BLaER1 treated with 17β-estradiol and CSF1 and Interleukin-3, amounts not matched to agents 10 nM and 100 nM (cell line): ENCODE measurements around the gene IPO8.

Experiments
- H3K27ac ChIP-seq, 11 experiments: shearing (Covaris generic); formaldehyde crosslinking; 2 replicates each; pipeline ENCODE4 v1.8.1; 2022
- H3K27me3 ChIP-seq, 11 experiments: shearing (Covaris generic); formaldehyde crosslinking; 2 replicates each; pipeline ENCODE4 v1.8.1; 2022
- H3K36me3 ChIP-seq, 11 experiments: shearing (Covaris generic); formaldehyde crosslinking; 2 replicates each; pipeline ENCODE4 v1.8.1; 2022
- H3K4me1 ChIP-seq, 10 experiments: shearing (Covaris generic); formaldehyde crosslinking; 2 replicates each; pipeline ENCODE4 v1.8.1; 2022
- H3K4me2 ChIP-seq, 11 experiments: shearing (Covaris generic); formaldehyde crosslinking; 2 replicates each; pipeline ENCODE4 v1.8.1; 2022
- H3K4me3 ChIP-seq, 10 experiments: shearing (Covaris generic); formaldehyde crosslinking; 2 replicates each; pipeline ENCODE4 v1.8.1; 2022
- H3K9ac ChIP-seq, 11 experiments: shearing (Covaris generic); formaldehyde crosslinking; 2 replicates each; pipeline ENCODE4 v1.8.1; 2022
- H3K9me3 ChIP-seq, 11 experiments: shearing (Covaris generic); formaldehyde crosslinking; replicated peaks in 1 of 11; 2 replicates each; pipeline ENCODE4 v1.8.1; 2022
- H4K20me1 ChIP-seq, 11 experiments: shearing (Covaris generic); formaldehyde crosslinking; 2 replicates each; pipeline ENCODE4 v1.8.1; 2022
- Cebpa-rat ChIP-seq, 11 experiments: shearing (Covaris generic); IDR thresholded peaks; 2 replicates each; pipeline ENCODE4 v1.8.1; 2022

IPO8 gene

GRCh38 chr12:30694412-30695198 lies 1.1 kb downstream of the IPO8 start:
- peak overlapping the region; percentile 89 to 99 (median 93) for H3K9ac ChIP-seq
- TF ChIP-seq Cebpa-rat (IDR thresholded peaks at IDR 0.05) = no peak
- H3K36me3 ChIP-seq = peaks cover 0 to 12% (median 6%) of the 10 kb centered on the region in 11 experiments; a peak in 11 of 22 replicates
- H3K4me2 ChIP-seq = peak overlapping the region; percentile 83 to 94 (median 92)
- H4K20me1 ChIP-seq = peaks cover 0 to 46% (median 21%) of the 10 kb centered on the region in 11 experiments; a peak in 11 of 22 replicates
- H3K4me3 ChIP-seq = peak overlapping the region; percentile 87 to 100 (median 96)
- H3K27ac ChIP-seq = peak overlapping the region; percentile 84 to 94 (median 90)
- no peaks in the 10 kb centered on the region for H3K9me3 ChIP-seq
- no peaks in the 10 kb centered on the region for H3K27me3 ChIP-seq
- H3K4me1 ChIP-seq = peaks cover 22 to 33% (median 28%) of the 10 kb centered on the region in 10 experiments

- H3K9ac ChIP-seq = no peak overlapping the region
- no peak overlapping the region for H3K27ac ChIP-seq
- H3K36me3 ChIP-seq = peaks cover 0 to 26% (median 9%) of the 10 kb centered on the region in 11 experiments; a peak in 11 of 22 replicates
These were observed 3.2 kb downstream of the IPO8 start for GRCh38 chr12:30692470-30692869.

GRCh38 chr12:30691122-30691879 lies 4.4 kb downstream of the IPO8 start:
- H3K4me3 ChIP-seq = no peak overlapping the region
- no peaks in the 10 kb centered on the region for H3K27me3 ChIP-seq
- H3K27ac ChIP-seq = no peak overlapping the region
- H3K36me3 ChIP-seq = peaks cover 1 to 32% (median 12%) of the 10 kb centered on the region in 11 experiments; a peak in 19 of 22 replicates
- H3K9ac ChIP-seq = no peak overlapping the region
- no peaks in the 10 kb centered on the region for H3K9me3 ChIP-seq
- peaks cover 0 to 51% (median 21%) of the 10 kb centered on the region in 11 experiments; a peak in 11 of 22 replicates for H4K20me1 ChIP-seq
- H3K4me2 ChIP-seq = no peak overlapping the region
- TF ChIP-seq Cebpa-rat (IDR thresholded peaks at IDR 0.05) = no peak
- peaks cover 18 to 33% (median 24%) of the 10 kb centered on the region in 10 experiments for H3K4me1 ChIP-seq

More at GRCh38 chr12:30692470-30692869, 3.2 kb downstream of the IPO8 start:
- Histone ChIP-seq H3K27me3 (no peaks in the 10 kb centered on the region), H4K20me1 (peaks cover 0 to 49% (median 21%) of the 10 kb centered on the region in 11 experiments; a peak in 11 of 22 replicates), H3K4me3 (no peak overlapping the region), H3K4me2 (peak overlapping the region in 6 of 11 experiments; percentile 10 to 94 (median 90); a peak in 5 of 22 replicates), H3K4me1 (peaks cover 22 to 33% (median 28%) of the 10 kb centered on the region in 10 experiments), H3K9me3 (no peaks in the 10 kb centered on the region)
- no peak for TF ChIP-seq Cebpa-rat (IDR thresholded peaks at IDR 0.05)

GRCh38 chr12:30687265-30687986 lies 8.2 kb downstream of the IPO8 start:
- Histone ChIP-seq H3K27me3 (no peaks in the 10 kb centered on the region), H3K9me3 (no peaks in the 10 kb centered on the region), H3K4me2 (no peak overlapping the region), H3K4me1 (peaks cover 0 to 10% (median 3%) of the 10 kb centered on the region in 10 experiments; a peak in 4 of 20 replicates), H3K4me3 (no peak overlapping the region), H4K20me1 (peaks cover 0 to 25% (median 7%) of the 10 kb centered on the region in 11 experiments; a peak in 9 of 22 replicates), H3K9ac (no peak overlapping the region), H3K36me3 (peaks cover 29 to 70% (median 47%) of the 10 kb centered on the region in 11 experiments), H3K27ac (no peak overlapping the region)
- TF ChIP-seq Cebpa-rat (IDR thresholded peaks at IDR 0.05) = no peak

- no peak for TF ChIP-seq Cebpa-rat (IDR thresholded peaks at IDR 0.05)
- H3K36me3 ChIP-seq = peaks cover 67 to 100% (median 86%) of the 10 kb centered on the region in 11 experiments
These were observed 16.4 kb downstream of the IPO8 start for GRCh38 chr12:30679241-30679640.

GRCh38 chr12:30678221-30678620 lies 17.4 kb downstream of the IPO8 start:
- H3K27ac ChIP-seq = no peak overlapping the region
- H3K9me3 ChIP-seq = no peaks in the 10 kb centered on the region
- H3K4me1 ChIP-seq = peaks cover 0 to 22% (median 0%) of the 10 kb centered on the region in 10 experiments; a peak in 6 of 20 replicates
- H3K27me3 ChIP-seq = no peaks in the 10 kb centered on the region
- no peak for TF ChIP-seq Cebpa-rat (IDR thresholded peaks at IDR 0.05)
- H3K4me2 ChIP-seq = no peak overlapping the region; a peak in 1 of 22 replicates
- no peak overlapping the region for H3K4me3 ChIP-seq
- H3K36me3 ChIP-seq = peaks cover 68 to 100% (median 86%) of the 10 kb centered on the region in 11 experiments
- H3K9ac ChIP-seq = no peak overlapping the region
- no peaks in the 10 kb centered on the region for H4K20me1 ChIP-seq

More at GRCh38 chr12:30679241-30679640, 16.4 kb downstream of the IPO8 start:
- H3K9ac ChIP-seq = no peak overlapping the region
- no peaks in the 10 kb centered on the region for H4K20me1 ChIP-seq
- peak overlapping the region in 1 of 11 experiments; percentile 37; a peak in 1 of 22 replicates for H3K27ac ChIP-seq
- H3K4me1 ChIP-seq = peaks cover 0 to 22% (median 0%) of the 10 kb centered on the region in 10 experiments; a peak in 6 of 20 replicates
- H3K4me3 ChIP-seq = no peak overlapping the region
- H3K4me2 ChIP-seq = peak overlapping the region in 3 of 11 experiments; percentile 16 to 68 (median 60); a peak in 4 of 22 replicates
- H3K27me3 ChIP-seq = no peaks in the 10 kb centered on the region
- H3K9me3 ChIP-seq = no peaks in the 10 kb centered on the region

- Histone ChIP-seq H3K36me3 (peaks cover 64 to 97% (median 84%) of the 10 kb centered on the region in 11 experiments), H3K4me3 (no peak overlapping the region), H4K20me1 (no peaks in the 10 kb centered on the region), H3K9ac (no peak overlapping the region), H3K4me2 (no peak overlapping the region), H3K9me3 (peaks cover 0 to 5% (median 0%) of the 10 kb centered on the region in 11 experiments; a peak in 2 of 22 replicates), H3K4me1 (no peaks in the 10 kb centered on the region), H3K27ac (no peak overlapping the region), H3K27me3 (no peaks in the 10 kb centered on the region)
- no peak for TF ChIP-seq Cebpa-rat (IDR thresholded peaks at IDR 0.05)
These were observed 34.5 kb downstream of the IPO8 start for GRCh38 chr12:30661210-30661609.

- Histone ChIP-seq H3K9me3 (no peaks in the 10 kb centered on the region), H4K20me1 (no peaks in the 10 kb centered on the region), H3K27ac (no peak overlapping the region), H3K4me3 (no peak overlapping the region), H3K27me3 (no peaks in the 10 kb centered on the region), H3K9ac (no peak overlapping the region), H3K4me2 (0 out of 22 replicates have a peak overlapping the region, but pooled peaks of 1 of the 11 experiments have one; percentile 20), H3K4me1 (peaks cover 0 to 8% (median 0%) of the 10 kb centered on the region in 10 experiments; a peak in 4 of 20 replicates), H3K36me3 (peaks cover 19 to 69% (median 45%) of the 10 kb centered on the region in 11 experiments; a peak in 21 of 22 replicates)
- TF ChIP-seq Cebpa-rat (IDR thresholded peaks at IDR 0.05) = no peak
These were observed 43.5 kb downstream of the IPO8 start for GRCh38 chr12:30652034-30652696.
